Ishikawa (cell line): Measurements from ENCODE around the gene WNK4.

Experiments
- CEBPB ChIP-seq: IDR thresholded peaks from 2 replicates; pipeline ENCODE4 v1.6.1; 2012
- CREB1 ChIP-seq: IDR thresholded peaks from 2 replicates; pipeline ENCODE4 v1.6.1; 2012; ENCODE audit warnings: low read depth
- EGR1 ChIP-seq: IDR thresholded peaks from 2 replicates; pipeline ENCODE4 v1.6.1; 2012
- EP300 ChIP-seq: IDR thresholded peaks from 2 replicates; pipeline ENCODE4 v1.6.1; 2012; ENCODE audit warnings: borderline replicate concordance
- FOXM1 ChIP-seq: IDR thresholded peaks from 2 replicates; pipeline ENCODE4 v1.6.1; 2012; ENCODE audit warnings: low read depth, borderline replicate concordance
- MAX ChIP-seq: IDR thresholded peaks from 2 replicates; pipeline ENCODE4 v1.6.1; 2012
- NFIC ChIP-seq: IDR thresholded peaks from 2 replicates; pipeline ENCODE4 v1.6.1; 2012
- RAD21 ChIP-seq: IDR thresholded peaks from 2 replicates; pipeline ENCODE4 v1.6.1; 2012; ENCODE audit warnings: low read depth
- REST ChIP-seq: IDR thresholded peaks from 2 replicates; pipeline ENCODE4 v1.6.1; 2012; ENCODE audit warnings: low read depth, mild to moderate bottlenecking
- TAF1 ChIP-seq: IDR thresholded peaks from 2 replicates; pipeline ENCODE4 v1.6.1; 2012; ENCODE audit warnings: low read depth, mild to moderate bottlenecking
- TCF12 ChIP-seq: IDR thresholded peaks from 2 replicates; pipeline ENCODE4 v1.6.1; 2012; ENCODE audit warnings: low read depth
- TEAD4 ChIP-seq: IDR thresholded peaks from 2 replicates; pipeline ENCODE4 v1.6.1; 2012
- USF1 ChIP-seq: IDR thresholded peaks from 2 replicates; pipeline ENCODE4 v1.6.1; 2012
- YY1 ChIP-seq: IDR thresholded peaks from 2 replicates; pipeline ENCODE4 v1.6.1; 2012; ENCODE audit warnings: low read depth
- ZBTB7A ChIP-seq: IDR thresholded peaks from 2 replicates; pipeline ENCODE4 v1.6.1; 2012; ENCODE audit warnings: low read depth

The WNK4 gene

GRCh38 chr17:42814633-42815399, 34.4 kb downstream of the WNK4 start:
- TF ChIP-seq TEAD4, result no peak
- TF ChIP-seq TCF12, result no peak
- no peak for TF ChIP-seq CEBPB
- TF ChIP-seq MAX, result no peak
- no peak for TF ChIP-seq RAD21
- TF ChIP-seq USF1, result no peak
- no peak for TF ChIP-seq CREB1
- TF ChIP-seq REST, result no peak
- TF ChIP-seq ZBTB7A, result no peak
- no peak for TF ChIP-seq FOXM1
- no peak for TF ChIP-seq EP300
- no peak for TF ChIP-seq NFIC

- TF ChIP-seq EP300 (no peak), TCF12 (no peak), CREB1 (no peak), CEBPB (no peak), TAF1 (no peak), TEAD4 (no peak), FOXM1 (no peak), USF1 (no peak), REST (no peak), NFIC (no peak), EGR1 (no peak), RAD21 (no peak), ZBTB7A (no peak), MAX (no peak), YY1 (no peak)
Observed at GRCh38 chr17:42817866-42818265, 37.5 kb downstream of the WNK4 start.

GRCh38 chr17:42818379-42818778, 38.0 kb downstream of the WNK4 start:
- TF ChIP-seq TCF12 (no peak), TAF1 (no peak), NFIC (no peak), CREB1 (no peak), FOXM1 (no peak), ZBTB7A (no peak), YY1 (no peak), TEAD4 (no peak)

- no peak for TF ChIP-seq TAF1
- TF ChIP-seq RAD21, result peak; percentile 39; the same call in 1 of the 2 replicates
Observed at GRCh38 chr17:42819939-42820535, 39.6 kb downstream of the WNK4 start.

GRCh38 chr17:42821176-42821575, 40.8 kb downstream of the WNK4 start:
- TF ChIP-seq CREB1 (no peak), EP300 (no peak), REST (no peak), MAX (no peak)
